ENCODE measurements around the gene BTBD19. TPM values are rescaled to one million over a fixed set of nuclear protein-coding genes. Genes with fewer than 3 reads are reported as not detected.

The BTBD19 gene
- total RNA-seq, 1 donor from 2014 or later, result 22.6 TPM

- DNase-seq (ENCODE audit: low spot score), result no peak
- no peaks in the 10 kb centered on the region for H3K9me3 Mint-ChIP-seq
- no peaks in the 10 kb centered on the region for H3K27me3 Mint-ChIP-seq (ENCODE audit: insufficient read depth)
- intact Hi-C loops (cut with micrococcal nuclease), result loop anchor here (10.0 kb wide), 1 partner anchor 1936 kb away; the partner anchor contains the start of gene ZNF691
- no peak overlapping the region for H3K4me3 Mint-ChIP-seq
- H3K36me3 Mint-ChIP-seq (ENCODE audit: low read depth), result peaks cover 59% of the 10 kb centered on the region
- H3K27ac Mint-ChIP-seq, result no peak overlapping the region
- H3K4me1 Mint-ChIP-seq (ENCODE audit: low read depth), result peaks cover 56% of the 10 kb centered on the region
These were observed 27.7 kb upstream of the BTBD19 start for GRCh38 chr1:44780583-44781121.

- intact Hi-C loops (cut with micrococcal nuclease), result loop anchor here (2.0 to 10.0 kb wide), 2 partner anchors 53 to 1939 kb away; partner anchors contain the start of genes RNU5D-1 and ZNF691
- H3K4me1 Mint-ChIP-seq (ENCODE audit: low read depth), result peaks cover 48% of the 10 kb centered on the region
These were observed 24.6 kb upstream of the BTBD19 start for GRCh38 chr1:44783697-44784093.

DNA sequence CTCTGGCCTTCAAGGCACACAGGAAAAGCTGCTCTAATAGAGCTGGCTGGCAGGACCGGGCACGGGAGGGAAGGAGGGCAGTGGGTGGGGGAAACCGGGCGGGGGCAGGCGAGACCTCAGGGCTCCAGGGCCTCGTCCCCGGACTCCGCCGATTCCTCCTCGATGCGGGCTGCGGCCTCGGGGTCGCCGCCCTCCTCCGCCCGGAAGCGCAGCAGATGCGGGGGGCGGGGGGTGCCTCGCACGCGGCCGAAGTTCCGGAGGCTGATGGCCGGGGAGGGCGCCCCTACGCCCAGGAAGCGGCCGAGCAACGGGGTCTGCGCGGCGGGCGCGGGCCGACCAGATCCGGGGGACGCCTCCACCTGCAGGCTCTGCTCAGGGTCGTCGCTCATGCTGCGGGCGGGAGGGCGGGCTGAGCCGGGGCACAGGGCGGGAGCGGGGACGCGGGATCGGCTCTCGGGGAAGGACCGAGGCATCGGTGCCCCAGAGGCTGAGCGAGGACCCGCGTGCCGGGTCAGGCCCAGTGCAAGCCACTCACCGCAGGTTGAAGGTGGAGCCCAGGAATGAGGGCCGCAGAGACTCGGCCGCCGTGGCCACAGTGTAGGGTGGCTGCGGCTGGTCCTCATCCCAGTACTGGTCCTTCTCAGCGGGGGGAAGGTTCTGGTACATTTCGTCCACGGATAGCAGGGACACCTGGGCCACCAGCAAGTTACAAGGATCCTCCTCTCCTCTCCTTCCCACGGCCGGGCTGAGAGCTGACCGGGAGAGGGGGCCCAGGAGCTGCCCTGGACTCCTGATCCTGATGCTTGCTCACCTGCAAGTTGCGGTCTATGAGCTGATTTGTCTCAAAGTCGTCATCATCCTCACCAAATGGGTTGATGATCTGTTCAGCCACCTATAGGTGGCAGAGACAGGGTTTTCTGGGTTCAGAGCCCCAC, 24.0 kb upstream of the BTBD19 start:
- Mint-ChIP-seq H3K27me3 (ENCODE audit: insufficient read depth) (no peaks in the 10 kb centered on the region), H3K4me3 (peak overlapping the region; percentile 80), H3K9me3 (no peaks in the 10 kb centered on the region), H3K27ac (peak overlapping the region; percentile 55), H3K36me3 (ENCODE audit: low read depth) (peaks cover 26% of the 10 kb centered on the region), H3K4me1 (ENCODE audit: low read depth) (peaks cover 42% of the 10 kb centered on the region)
- intact Hi-C loops (cut with micrococcal nuclease), result loop anchor here (2.0 to 10.0 kb wide), 2 partner anchors 54 to 1940 kb away; partner anchors contain the start of genes RNU5D-1 and ZNF691
- DNase-seq (ENCODE audit: low spot score), result no peak

More at GRCh38 chr1:44783697-44784093, 24.6 kb upstream of the BTBD19 start:
- no peaks in the 10 kb centered on the region for H3K9me3 Mint-ChIP-seq
- no peaks in the 10 kb centered on the region for H3K27me3 Mint-ChIP-seq (ENCODE audit: insufficient read depth)
- no peak for DNase-seq (ENCODE audit: low spot score)
- peak overlapping the region; percentile 41 for H3K4me3 Mint-ChIP-seq
- peak overlapping the region; percentile 11 for H3K27ac Mint-ChIP-seq
- H3K36me3 Mint-ChIP-seq (ENCODE audit: low read depth), result peaks cover 31% of the 10 kb centered on the region

DNA sequence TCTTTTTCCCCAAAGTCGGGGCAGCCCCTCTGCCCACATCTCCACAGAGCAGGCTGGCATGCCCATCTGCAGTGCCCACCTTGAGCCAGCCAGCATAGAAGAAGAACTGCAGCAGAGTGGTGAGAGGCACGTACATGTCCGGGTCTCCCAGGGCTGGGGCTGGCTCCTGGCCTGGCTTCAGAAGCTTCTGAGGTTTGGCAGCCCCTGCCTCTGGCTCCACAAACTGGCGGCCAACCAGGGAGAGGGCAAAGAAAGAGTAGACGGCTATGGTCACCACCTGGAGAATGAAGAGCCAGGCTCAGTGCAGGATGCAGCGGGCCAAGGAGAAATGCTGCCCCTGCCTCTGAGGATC, 23.3 kb upstream of the BTBD19 start:
- Mint-ChIP-seq H3K9me3 (no peaks in the 10 kb centered on the region), H3K4me1 (ENCODE audit: low read depth) (peaks cover 42% of the 10 kb centered on the region), H3K36me3 (ENCODE audit: low read depth) (peaks cover 24% of the 10 kb centered on the region), H3K27me3 (ENCODE audit: insufficient read depth) (no peaks in the 10 kb centered on the region), H3K4me3 (peak overlapping the region; percentile 80), H3K27ac (peak overlapping the region; percentile 55)
- intact Hi-C loops (cut with micrococcal nuclease), result loop anchor here (2.0 to 10.0 kb wide), 2 partner anchors 54 to 1940 kb away; partner anchors contain the start of genes RNU5D-1 and ZNF691
- DNase-seq (ENCODE audit: low spot score), result no peak

- Mint-ChIP-seq H3K4me3 (peak overlapping the region; percentile 80), H3K27me3 (ENCODE audit: insufficient read depth) (no peaks in the 10 kb centered on the region), H3K36me3 (ENCODE audit: low read depth) (peaks cover 18% of the 10 kb centered on the region)
These were observed 22.7 kb upstream of the BTBD19 start for GRCh38 chr1:44785501-44786137.

DNA sequence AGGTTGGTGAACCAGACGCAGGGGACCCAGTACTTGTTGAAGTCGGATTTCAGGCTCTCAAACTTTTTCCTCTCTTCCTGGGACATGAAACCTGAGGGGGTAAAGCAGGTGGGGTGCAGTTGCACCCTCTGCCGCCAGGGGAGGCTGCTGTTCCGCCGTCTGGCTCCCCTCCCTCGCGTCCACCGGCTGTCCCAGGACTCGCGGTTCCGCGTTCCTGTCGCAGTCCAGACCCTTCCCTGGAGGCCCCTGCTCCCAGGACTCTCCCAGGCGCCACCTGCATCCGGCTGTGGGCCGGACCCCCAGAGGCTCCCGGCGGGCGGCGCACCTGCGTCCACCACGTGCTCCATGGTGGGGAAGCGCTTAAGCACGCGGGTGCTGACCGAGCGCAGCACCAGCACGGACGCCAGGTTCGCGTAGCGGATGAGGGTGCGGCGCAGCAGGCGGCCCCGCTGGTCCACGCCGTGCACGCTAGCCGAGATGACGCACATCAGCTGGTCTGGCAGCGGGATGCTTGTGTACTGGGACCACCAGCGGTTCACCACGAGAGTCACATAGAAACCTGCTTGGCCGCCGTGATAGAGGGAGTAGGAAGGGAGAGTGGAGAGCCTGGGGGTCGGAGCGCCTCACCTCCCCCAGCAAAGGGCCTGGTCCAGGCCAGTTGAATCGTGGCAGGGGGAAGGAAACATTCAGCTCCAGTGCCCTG, 22.0 kb upstream of the BTBD19 start:
- peaks cover 12% of the 10 kb centered on the region for H3K36me3 Mint-ChIP-seq (ENCODE audit: low read depth)
- H3K27me3 Mint-ChIP-seq (ENCODE audit: insufficient read depth), result no peaks in the 10 kb centered on the region
- peaks cover 37% of the 10 kb centered on the region for H3K4me1 Mint-ChIP-seq (ENCODE audit: low read depth)
- H3K9me3 Mint-ChIP-seq, result no peaks in the 10 kb centered on the region
- H3K4me3 Mint-ChIP-seq, result peak overlapping the region; percentile 80
- intact Hi-C loops (cut with micrococcal nuclease), result loop anchor here (1.0 to 10.0 kb wide), 4 partner anchors 11 to 1941 kb away; partner anchors contain the start of genes PLK3, RPS8 and ZNF691
- peak overlapping the region; percentile 66 for H3K27ac Mint-ChIP-seq
- DNase-seq (ENCODE audit: low spot score), result peak; percentile 66

More at GRCh38 chr1:44785501-44786137, 22.7 kb upstream of the BTBD19 start:
- Mint-ChIP-seq H3K9me3 (no peaks in the 10 kb centered on the region), H3K27ac (peak overlapping the region; percentile 55), H3K4me1 (ENCODE audit: low read depth) (peaks cover 42% of the 10 kb centered on the region)
- DNase-seq (ENCODE audit: low spot score), result no peak
- intact Hi-C loops (cut with micrococcal nuclease), result loop anchor here (1.0 to 10.0 kb wide), 5 partner anchors 10 to 1941 kb away; partner anchors contain the start of genes PLK3, RNU5D-1, RPS8 and ZNF691

GRCh38 chr1:44786841-44787426, 21.4 kb upstream of the BTBD19 start:
- no peaks in the 10 kb centered on the region for H3K27me3 Mint-ChIP-seq (ENCODE audit: insufficient read depth)
- H3K36me3 Mint-ChIP-seq (ENCODE audit: low read depth), result peaks cover 9% of the 10 kb centered on the region
- H3K4me3 Mint-ChIP-seq, result peak overlapping the region; percentile 80
- H3K27ac Mint-ChIP-seq, result peak overlapping the region; percentile 66
- DNase-seq (ENCODE audit: low spot score), result no peak
- intact Hi-C loops (cut with micrococcal nuclease), result loop anchor here (1.0 to 10.0 kb wide), 4 partner anchors 12 to 1942 kb away; partner anchors contain the start of genes PLK3, RPS8 and ZNF691
- peaks cover 32% of the 10 kb centered on the region for H3K4me1 Mint-ChIP-seq (ENCODE audit: low read depth)
- H3K9me3 Mint-ChIP-seq, result no peaks in the 10 kb centered on the region

DNA sequence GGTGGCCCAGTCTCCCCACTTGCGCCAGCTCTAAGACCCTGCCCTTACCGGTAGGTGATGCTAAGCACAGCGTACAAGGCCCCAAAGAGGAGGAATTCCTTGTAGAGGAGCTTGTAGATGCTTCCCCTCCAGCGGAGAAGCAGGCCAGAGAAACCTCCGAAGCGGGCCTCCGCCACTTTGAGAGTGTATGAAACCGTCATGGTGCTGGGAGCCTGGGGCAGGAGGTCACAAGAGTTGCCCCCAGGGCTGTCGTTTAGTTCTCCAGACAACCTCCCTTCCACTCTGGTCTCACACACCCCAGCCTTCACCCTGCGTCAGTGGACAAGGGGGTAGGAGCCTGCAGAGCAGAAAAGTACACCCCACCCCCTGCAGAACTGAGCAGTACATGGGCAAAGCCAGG, 20.8 kb upstream of the BTBD19 start:
- intact Hi-C loops (cut with micrococcal nuclease), result loop anchor here (2.0 to 10.0 kb wide), 2 partner anchors 13 to 1943 kb away; partner anchors contain the start of genes PLK3 and ZNF691
- Mint-ChIP-seq H3K4me3 (no peak overlapping the region), H3K36me3 (ENCODE audit: low read depth) (peaks cover 6% of the 10 kb centered on the region), H3K9me3 (no peaks in the 10 kb centered on the region), H3K4me1 (ENCODE audit: low read depth) (peaks cover 32% of the 10 kb centered on the region), H3K27me3 (ENCODE audit: insufficient read depth) (no peaks in the 10 kb centered on the region), H3K27ac (no peak overlapping the region)
- no peak for DNase-seq (ENCODE audit: low spot score)

GRCh38 chr1:44788120-44788860, 20.0 kb upstream of the BTBD19 start, which contains the start of gene BEST4:
Gene BEST4 (minus strand): TSS chr1:44788170. CDS start chr1:44787705, 465 bp downstream.
- no peak for DNase-seq (ENCODE audit: low spot score)
- Mint-ChIP-seq H3K27me3 (ENCODE audit: insufficient read depth) (no peaks in the 10 kb centered on the region), H3K4me1 (ENCODE audit: low read depth) (peaks cover 28% of the 10 kb centered on the region), H3K36me3 (ENCODE audit: low read depth) (peaks cover under 1% of the 10 kb centered on the region), H3K27ac (no peak within 1 kb of the TSS), H3K4me3 (no peak within 1 kb of the TSS), H3K9me3 (no peaks in the 10 kb centered on the region)
- intact Hi-C loops (cut with micrococcal nuclease), result loop anchor here (10.0 kb wide), 1 partner anchor 1943 kb away; the partner anchor contains the start of gene ZNF691

GRCh38 chr1:44790968-44791801, 17.1 kb upstream of the BTBD19 start:
- peaks cover 6% of the 10 kb centered on the region for H3K4me1 Mint-ChIP-seq (ENCODE audit: low read depth)
- DNase-seq (ENCODE audit: low spot score), result no peak
- H3K36me3 Mint-ChIP-seq (ENCODE audit: low read depth), result no peaks in the 10 kb centered on the region
- intact Hi-C loops (cut with micrococcal nuclease), result no loop called here
- H3K27ac Mint-ChIP-seq, result no peak overlapping the region
- H3K9me3 Mint-ChIP-seq, result no peaks in the 10 kb centered on the region
- H3K27me3 Mint-ChIP-seq (ENCODE audit: insufficient read depth), result no peaks in the 10 kb centered on the region
- H3K4me3 Mint-ChIP-seq, result no peak overlapping the region

Measured in activated T-helper 1 cell treated with anti-CD3 and anti-CD28 coated beads, Interleukin-12 subunit alpha, Interleukin-12 subunit beta, Interleukin-2, Interleukin-4 antibody, amounts not matched to agents 30 ng/mL and 10 ng/mL and 1 ng/mL, durations not matched to agents 14 hours and 24 hours and 36 hours (primary cell).